Heart right ventricle (tissue), 16 donors: ENCODE data around the gene MATN3. TPM values are rescaled to one million over a fixed set of nuclear protein-coding genes. Genes with fewer than 3 reads are reported as not detected.

ENCODE experiments used
- ATAC-seq, 8 donors: fragments of 200-7000 bp; cut with Tn5 transposase; one replicate each; pipeline ENCODE4 v1.9.1; 2020; ENCODE audit warnings: mild to moderate bottlenecking in 8 of 8, moderate library complexity in 8 of 8, moderate number of reproducible peaks in 1 of 8
- DNase-seq, 2 donors: peaks; one replicate each; pipeline ENCODE4 v3.0.0-alpha.2; 2020
- H3K27ac ChIP-seq, 10 donors: fragments of 200-600 bp; sonication (generic) in 2 of 10; one replicate each; pipeline versions ENCODE4 v1.5.0 to v1.8.0; 2020 to 2022; ENCODE audit warnings: mild to moderate bottlenecking in 3 of 10
- H3K27me3 ChIP-seq, 7 donors: fragments of 200-600 bp; one replicate each; pipeline ENCODE4 v1.8.0; 2021 to 2022; ENCODE audit warnings: mild to moderate bottlenecking in 2 of 7
- H3K36me3 ChIP-seq, 9 donors: fragments of 200-600 bp; sonication (generic) in 1 of 9; one replicate each; pipeline versions ENCODE4 v1.5.0 to v1.8.0; 2020 to 2022; ENCODE audit warnings: mild to moderate bottlenecking in 2 of 9
- H3K4me1 ChIP-seq, 9 donors: fragments of 200-600 bp; sonication (generic) in 1 of 9; one replicate each; pipeline versions ENCODE4 v1.5.0 to v1.8.0; 2020 to 2022; ENCODE audit warnings: mild to moderate bottlenecking in 4 of 9
- H3K4me3 ChIP-seq, 10 donors: fragments of 200-600 bp; sonication (generic) in 2 of 10; one replicate each; pipeline versions ENCODE4 v1.5.0 to v1.8.0; 2020 to 2022; ENCODE audit warnings: mild to moderate bottlenecking in 7 of 10, moderate library complexity in 2 of 10
- H3K9me3 ChIP-seq, 11 donors: fragments of 200-600 bp in 10 of 11; sonication (generic) in 2 of 11; one replicate each; pipeline versions ENCODE4 v1.5.0 to v1.8.0; 2013 to 2022; ENCODE audit warnings: mild to moderate bottlenecking in 2 of 11, control low read depth in 1 of 11, moderate library complexity in 1 of 11
- CTCF ChIP-seq, 9 donors: fragments of 200-600 bp; sonication (generic) in 2 of 9; IDR thresholded peaks; one replicate each; pipeline versions ENCODE4 v1.5.0 to v1.8.0; 2021 to 2022; ENCODE audit warnings: antibody characterized with exemption in 9 of 9, mild to moderate bottlenecking in 5 of 9, moderate library complexity in 1 of 9
- WGBS, 2 donors: extraction: QIAGEN DNeasy Blood & Tissue Kit; methylation state at CpG; one replicate each; pipeline ENCODE4 v1.1.7; 2013; ENCODE audit warnings: inconsistent platforms in 1 of 2; 5-methylcytosine and 5-hydroxymethylcytosine counted together
- intact Hi-C, 10 donors: fragments of 100-400 bp; cut with DNase I; formaldehyde crosslinking; loops; one replicate each; pipeline versions ENCODE4 v1.11.1 to v1.14.2; 2022
- polyA plus RNA-seq, 2 donors: library from polyadenylated mRNA; stranded (reverse); fragments of 200-250 nt; gene quantifications; one replicate each; pipeline ENCODE4 v1.2.3, GENCODE V29; 2013
- total RNA-seq, 10 donors: library from RNA; stranded (reverse); fragmentation: NEBNext Ultra II Directional in 3 of 10; extraction: Animal tissue kit (Norgen Biotek cat#: 25700) in 3 of 10; gene quantifications; one replicate each; pipeline versions ENCODE4 v1.2.1 to v1.2.4, GENCODE V29; 2021 to 2023
- donor health status: Arrhythmogenic right ventricular cardiomyopathy.
- donor health status: ischemic (EF 13 %, LVEDD 7.1; RV severe dilation, severe dysfunction).
- donor health status: healthy with polysubstance abuse.
- donor health status: DM: no; HTN: yes; CAD: no.
- donor health status: DM: no; HTN: no; CAD: no.
- donor health status: ischemic (EF 25% LVEDD 6.9; RV normal size, moderate dysfunction).
- donor health status: ischemic (EF 25% LVEDD 5.7; RV mildly dilated, moderate dysfunction).
- donor health status: healthy.
- donor health status: DM: yes; HTN: yes; CAD: no.
- donor health status: Ischemic cardiomyopathy.
- donor health status: ischemic (EF 35%, LVEDD 5.7; RV mildly dilated, moderate dysfunction).
- donor health status: nonischemic (EF 11% LVEDD 7.7; RV severe dilation, severe dysfunction).
- donor health status: DM: yes; HTN: yes; CAD: no.
- donor health status: PGD.
- donor health status: ischemic (EF 29% LVEDD 5.4; RV normal size, mild dysfunction).
- donor health status: nonischemic (EF 23%, LVEDD 6.1; RV moderate dilation, normal function).

Gene MATN3
- total and polyA plus RNA-seq, 12 donors, result 0.09 to 0.37 (median 0.30) TPM; not detected in 5

- TF ChIP-seq CTCF (IDR thresholded peaks at IDR 0.05), result no peak
- H3K27ac ChIP-seq, result no peak overlapping the region
- 94 to 96% methylated on average over 1 of the region's 1 CpG for WGBS, 2 donors
- no peak overlapping the region for H3K4me3 ChIP-seq
- no peak for ATAC-seq
- H3K27me3 ChIP-seq, result no peaks in the 10 kb centered on the region
- DNase-seq, result no peak
- no peaks in the 10 kb centered on the region for H3K4me1 ChIP-seq
- intact Hi-C loops, result no loop called here
- peaks cover 0 to 33% (median 4%) of the 10 kb centered on the region in 9 donors for H3K36me3 ChIP-seq
- peaks cover 0 to 7% (median 0%) of the 10 kb centered on the region in 11 donors for H3K9me3 ChIP-seq
These were observed 49.1 kb downstream of the MATN3 start for GRCh38 chr2:19963386-19963785.

GRCh38 chr2:19955544-19956422 lies 56.7 kb downstream of the MATN3 start:
- Histone ChIP-seq H3K27me3 (no peaks in the 10 kb centered on the region), H3K4me1 (no peaks in the 10 kb centered on the region), H3K36me3 (peaks cover 0 to 12% (median 0%) of the 10 kb centered on the region in 9 donors), H3K4me3 (no peak overlapping the region), H3K9me3 (no peaks in the 10 kb centered on the region), H3K27ac (no peak overlapping the region)
- intact Hi-C loops, result loop anchor here in 9 of 10 donors (1.0 to 5.0 kb wide), 6 partner anchors 57 to 145 kb away; partner anchors contain the start of gene MATN3 (in 1 of the 9)
- DNase-seq (peak; percentile 25 to 54), ATAC-seq (peak; percentile 73 to 89 (median 84))
- WGBS, 2 donors, result 52 to 55% methylated on average over 6 of the region's 6 CpGs
- TF ChIP-seq CTCF (IDR thresholded peaks at IDR 0.05), result peak; percentile 54 to 89 (median 81)

GRCh38 chr2:19949071-19949470 lies 63.4 kb downstream of the MATN3 start:
- no peak for ATAC-seq
- Histone ChIP-seq H3K4me1 (peaks cover 0 to 10% (median 0%) of the 10 kb centered on the region in 9 donors), H3K4me3 (no peak overlapping the region), H3K27ac (no peak overlapping the region), H3K9me3 (no peaks in the 10 kb centered on the region), H3K36me3 (peaks cover 0 to 21% (median 5%) of the 10 kb centered on the region in 9 donors), H3K27me3 (no peaks in the 10 kb centered on the region)
- TF ChIP-seq CTCF (IDR thresholded peaks at IDR 0.05), result no peak
- intact Hi-C loops, result no loop called here
- DNase-seq, result no peak

- H3K27ac ChIP-seq, result no peak overlapping the region
- DNase-seq (no peak), ATAC-seq (no peak)
- no peak for TF ChIP-seq CTCF (IDR thresholded peaks at IDR 0.05)
- peaks cover 0 to 21% (median 0%) of the 10 kb centered on the region in 9 donors for H3K36me3 ChIP-seq
- intact Hi-C loops, result no loop called here
- no peaks in the 10 kb centered on the region for H3K27me3 ChIP-seq
- H3K9me3 ChIP-seq, result no peaks in the 10 kb centered on the region
- H3K4me3 ChIP-seq, result no peak overlapping the region
- peaks cover 0 to 16% (median 0%) of the 10 kb centered on the region in 9 donors for H3K4me1 ChIP-seq
- WGBS, 2 donors, result 91 to 94% methylated on average over 4 of the region's 4 CpGs
These were observed 65.1 kb downstream of the MATN3 start for GRCh38 chr2:19947184-19947940.
